Right lobe of liver (tissue), 6 donors: ENCODE data around the gene COL16A1. TPM values are rescaled to one million over a fixed set of nuclear protein-coding genes. Genes with fewer than 3 reads are reported as not detected.

Source experiments
- ATAC-seq, 4 donors: fragments of 200-7000 bp; cut with Tn5 transposase; one replicate each; pipeline ENCODE4 v1.9.1; 2020; ENCODE audit warnings: mild to moderate bottlenecking in 4 of 4, moderate library complexity in 4 of 4
- DNase-seq, 3 donors: peaks; one replicate each; pipeline ENCODE4 v3.0.0-alpha.2; 2020
- H3K27ac ChIP-seq, 3 donors: fragments of 200-600 bp; one replicate each; pipeline ENCODE4 v1.8.0; 2022
- H3K27me3 ChIP-seq, 2 donors: fragments of 200-600 bp; one replicate each; pipeline ENCODE4 v1.8.0; 2022
- H3K36me3 ChIP-seq, 4 donors: fragments of 200-600 bp; sonication (generic) in 1 of 4; one replicate each; pipeline versions ENCODE4 v1.5.1 to v1.8.0; 2017 to 2022; ENCODE audit warnings: control low read depth in 1 of 4
- H3K4me1 ChIP-seq, 4 donors: fragments of 200-600 bp; sonication (generic) in 1 of 4; one replicate each; pipeline versions ENCODE4 v1.5.1 to v1.8.0; 2017 to 2022; ENCODE audit warnings: control low read depth in 1 of 4
- H3K4me3 ChIP-seq, 3 donors: fragments of 200-600 bp; one replicate each; pipeline ENCODE4 v1.8.0; 2022
- H3K9me3 ChIP-seq, 4 donors: fragments of 200-600 bp; sonication (generic) in 1 of 4; one replicate each; pipeline versions ENCODE4 v1.5.1 to v1.8.0; 2017 to 2022; ENCODE audit warnings: control low read depth in 1 of 4
- CTCF ChIP-seq, 4 donors: fragments of 200-600 bp in 3 of 4; fragments of 450-650 bp in 1 of 4; IDR thresholded peaks; one replicate each; pipeline versions ENCODE4 v1.5.1 to v1.8.0; 2016 to 2022; ENCODE audit warnings: antibody characterized with exemption in 4 of 4, mild to moderate bottlenecking in 2 of 4
- POLR2A ChIP-seq: fragments of 450-650 bp; IDR thresholded peaks from one replicate; pipeline ENCODE4 v1.6.1; 2017; ENCODE audit warnings: antibody characterized with exemption, mild to moderate bottlenecking
- WGBS: methylation state at CpG from one replicate; pipeline ENCODE4 v1.1.6; 2018; ENCODE audit warnings: low coverage, low lambda C conversion rate; ENCODE audit not compliant: insufficient coverage; ENCODE audit errors: missing lambda C conversion rate; 5-methylcytosine and 5-hydroxymethylcytosine counted together
- intact Hi-C, 2 donors: fragments of 100-400 bp; cut with DNase I; formaldehyde crosslinking; loops; one replicate each; pipeline versions ENCODE4 v1.11.2 to v1.14.1; 2022
- total RNA-seq, 6 experiments: library from RNA; depleted of rRNA in 2 of 6; stranded (reverse); fragments of >200 nt in 2 of 6; fragmentation: NEBNext Ultra II Directional in 3 of 6; extraction: Animal tissue kit (Norgen Biotek cat#: 25700) in 3 of 6; gene quantifications; one replicate each; pipeline versions ENCODE4 v1.1.0 to v1.2.4, GENCODE V29; 2016 to 2023
- donor health status: DM: no; HTN: yes; CAD: no.
- donor health status: DM: no; HTN: no; CAD: no.
- donor health status: DM: no; HTN: no; CAD: no.
- donor health status: DM: no; HTN: yes; CAD: no.
- donor health status: DM: no; HTN: yes; CAD: no.

Gene COL16A1
- total RNA-seq, 6 experiments from 2014 or later: 0.73 to 3.5 (median 1.9) TPM

DNA sequence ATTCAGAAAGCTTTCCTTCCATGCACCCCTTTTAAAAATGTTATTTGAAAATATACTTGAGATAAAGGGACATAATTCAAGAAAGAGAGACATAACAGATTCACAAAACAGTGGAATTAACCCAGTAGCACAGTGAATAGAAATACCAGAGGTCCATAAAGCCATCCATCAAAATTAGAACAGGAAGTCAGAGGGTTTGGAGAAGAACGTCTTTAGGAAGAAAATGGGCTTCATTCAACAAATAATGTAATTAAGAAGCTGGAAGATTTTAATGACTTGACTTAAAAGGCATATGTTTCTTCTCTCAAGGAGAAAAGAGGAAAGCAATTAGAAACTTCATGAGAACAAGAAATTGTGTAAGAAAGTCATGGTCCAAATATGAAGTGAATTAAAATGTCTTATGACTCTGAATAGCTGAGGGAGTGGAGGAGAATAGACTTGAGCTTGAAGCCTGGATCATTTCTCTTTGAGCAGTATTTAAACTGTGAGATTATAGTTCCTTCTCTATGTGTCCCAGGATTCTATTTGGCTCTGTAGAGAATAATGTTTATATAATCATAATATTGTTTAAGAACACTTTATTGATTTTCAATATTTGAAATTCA, 94.2 kb downstream of the COL16A1 start:
- WGBS: 18% methylated on average over 1 of the region's 1 CpG
- intact Hi-C loops: no loop called here
- no peak for DNase-seq

DNA sequence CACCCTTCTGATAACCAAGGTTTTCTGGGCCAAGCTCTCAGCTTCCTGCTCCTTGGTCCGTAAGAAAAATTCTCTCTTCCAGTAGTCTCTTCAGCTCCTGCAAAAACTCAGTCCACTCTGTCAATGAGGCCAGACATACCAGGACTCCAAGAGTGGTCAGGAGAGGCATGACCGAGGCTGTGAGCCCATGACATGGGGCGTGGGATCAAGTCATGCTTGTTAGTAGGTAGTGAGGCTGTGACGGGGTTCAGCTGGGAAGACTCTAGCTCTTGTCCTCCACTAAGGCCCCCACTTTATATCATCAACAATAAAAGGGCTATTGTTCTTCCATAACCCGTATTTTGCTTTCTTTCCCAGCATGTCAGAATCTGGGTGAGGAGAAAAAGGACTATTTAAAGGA, 96.5 kb downstream of the COL16A1 start:
- DNase-seq (no peak), ATAC-seq (no peak)
- TF ChIP-seq CTCF (IDR thresholded peaks at IDR 0.05) (no peak), POLR2A (no peak)
- intact Hi-C loops: no loop called here
- Histone ChIP-seq H3K9me3 (no peaks in the 10 kb centered on the region), H3K36me3 (no peaks in the 10 kb centered on the region), H3K4me1 (no peaks in the 10 kb centered on the region), H3K27me3 (no peaks in the 10 kb centered on the region), H3K4me3 (no peak overlapping the region), H3K27ac (no peak overlapping the region)
- 72% methylated on average over 5 of the region's 5 CpGs for WGBS

More for the DNA sequence above, 94.2 kb downstream of the COL16A1 start:
- H3K9me3 ChIP-seq: no peaks in the 10 kb centered on the region
- TF ChIP-seq CTCF (IDR thresholded peaks at IDR 0.05) (no peak), POLR2A (no peak)
- no peak overlapping the region for H3K27ac ChIP-seq
- no peak for ATAC-seq
- no peaks in the 10 kb centered on the region for H3K4me1 ChIP-seq
- H3K27me3 ChIP-seq: no peaks in the 10 kb centered on the region
- no peaks in the 10 kb centered on the region for H3K36me3 ChIP-seq
- H3K4me3 ChIP-seq: no peak overlapping the region

DNA sequence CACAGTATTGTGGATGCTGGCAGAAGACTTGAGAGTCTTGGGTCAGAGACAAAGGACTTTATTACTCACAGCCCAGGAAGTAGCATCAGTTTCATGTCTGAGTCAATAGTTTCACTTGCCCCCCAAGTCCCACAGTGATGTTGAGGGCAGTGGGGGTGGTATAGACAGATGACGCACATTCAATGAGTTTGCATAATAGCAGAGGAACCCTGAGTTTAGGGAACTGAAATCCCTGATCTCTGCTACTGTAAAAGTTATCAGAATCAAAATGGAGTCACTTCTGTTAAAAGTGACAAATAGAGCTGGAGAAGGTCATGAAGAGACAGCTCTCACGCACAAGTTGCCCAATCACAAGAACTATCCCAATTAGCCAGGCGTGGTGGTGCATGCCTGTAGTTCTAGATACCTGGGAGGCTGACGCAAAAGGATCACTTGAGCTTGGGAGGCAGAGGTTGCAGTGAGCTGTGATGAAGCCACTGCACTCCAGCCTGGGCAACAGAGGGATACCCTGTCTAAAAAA, 97.8 kb downstream of the COL16A1 start:
- Histone ChIP-seq H3K9me3 (no peaks in the 10 kb centered on the region), H3K4me3 (no peak overlapping the region), H3K27me3 (no peaks in the 10 kb centered on the region), H3K36me3 (no peaks in the 10 kb centered on the region), H3K4me1 (no peaks in the 10 kb centered on the region), H3K27ac (no peak overlapping the region)
- peak in 2 of 4 donors; percentile 22 to 61 for ATAC-seq
- WGBS: 59% methylated on average over 3 of the region's 4 CpGs
- no peak for DNase-seq
- intact Hi-C loops: no loop called here
- TF ChIP-seq POLR2A (no peak), CTCF (IDR thresholded peaks at IDR 0.05) (no peak)

Other genes with a start within 250 kb of the COL16A1 start
- 10 to 100 TPM; 10.1 to 40.4 (median 30.2) TPM for gene TINAGL1, start 127.5 kb downstream of the COL16A1 start, total RNA-seq
- not detected for gene HCRTR1, start 86.3 kb downstream of the COL16A1 start, total RNA-seq
- 10 to 100 TPM; 23.9 to 47.5 (median 32.5) TPM for gene PEF1, start 59.1 kb downstream of the COL16A1 start, total RNA-seq
- gene ADGRB2, start 60.3 kb upstream of the COL16A1 start, total RNA-seq: under 1 TPM in 2 of 6 experiments, not detected in 4; 0.06 TPM
- gene SPOCD1, start 112.0 kb upstream of the COL16A1 start, total RNA-seq: under 1 TPM in 4 of 6 experiments, not detected in 2; 0.15 to 0.74 (median 0.36) TPM
- gene PTP4A2, start 234.4 kb upstream of the COL16A1 start, total RNA-seq: 100 to 1,000 TPM in 4 of 6 experiments, 10 to 100 TPM in 2; 66.3 to 143 (median 117) TPM